Measurements from ENCODE around the gene CTF1.
A peak's percentile ranks its signal among the peaks of the same experiment; 100 is the strongest.
"Not testable (repeated sequence)": the region's sequence is repeated elsewhere in the genome, so short reads cannot be mapped to it uniquely, and the experiment has no call there.

Gene CTF1, protein sequence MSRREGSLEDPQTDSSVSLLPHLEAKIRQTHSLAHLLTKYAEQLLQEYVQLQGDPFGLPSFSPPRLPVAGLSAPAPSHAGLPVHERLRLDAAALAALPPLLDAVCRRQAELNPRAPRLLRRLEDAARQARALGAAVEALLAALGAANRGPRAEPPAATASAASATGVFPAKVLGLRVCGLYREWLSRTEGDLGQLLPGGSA
- long read RNA-seq, donor 1, transcript CTF1-201 (3 exons, 1,664 nt) = major isoform, 5 of 6 reads
- long read RNA-seq, donor 1, partial matches to known transcripts = 0 of 6 reads
- long read RNA-seq, donor 1, other reads (novel, unspliced or antisense) = 0 of 6 reads
- long read RNA-seq, donor 2 = 0 reads
- long read RNA-seq, donor 3 = 0 reads
- long read RNA-seq, donor 4, partial matches to known transcripts = 0 of 3 reads
- long read RNA-seq, donor 4, other reads (novel, unspliced or antisense) = 0 of 3 reads
- long read RNA-seq, donor 5, partial matches to known transcripts = 0 of 3 reads
- long read RNA-seq, donor 5, other reads (novel, unspliced or antisense) = 0 of 3 reads
- long read RNA-seq, donor 6, partial matches to known transcripts = 13 of 17 reads
- long read RNA-seq, donor 6, other reads (novel, unspliced or antisense) = 0 of 17 reads
- long read RNA-seq, donor 7 = 0 reads
- long read RNA-seq, donor 8, partial matches to known transcripts = 0 of 2 reads
- long read RNA-seq, donor 8, other reads (novel, unspliced or antisense) = 0 of 2 reads

DNA sequence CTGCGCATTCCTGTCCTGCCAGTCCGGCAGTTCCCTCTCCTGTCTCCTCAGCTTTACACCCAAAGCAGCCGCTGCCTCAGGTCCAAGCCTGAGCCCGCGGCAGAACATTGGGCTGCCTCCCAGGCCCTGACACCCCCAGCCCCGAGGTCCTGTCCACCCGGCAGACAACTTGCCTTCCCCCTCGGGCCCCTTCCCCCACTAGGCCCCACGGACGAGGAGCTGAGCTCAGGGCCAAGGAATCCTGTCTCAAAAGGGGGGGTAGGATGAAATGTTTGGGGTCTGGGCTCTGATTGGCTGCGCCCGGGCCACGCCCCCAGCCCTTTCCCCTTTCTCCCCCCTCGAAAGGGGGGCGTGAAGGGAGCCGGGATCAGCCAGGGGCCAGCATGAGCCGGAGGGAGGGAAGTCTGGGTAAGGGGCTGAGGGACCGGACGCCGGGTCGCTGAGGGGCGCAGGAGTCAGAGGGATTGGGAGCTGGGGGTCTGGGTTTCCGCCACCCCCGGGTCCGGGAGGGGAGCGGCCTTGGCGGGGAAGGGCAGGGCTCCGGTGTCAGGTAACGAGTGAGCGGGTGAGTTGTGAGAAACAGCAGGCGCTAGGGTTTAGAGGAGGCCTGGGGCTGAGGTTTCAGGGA lies at the start of gene CTF1:
CTF1 (plus strand) TSS at position 354 of the 628 bp plus-strand sequence; CDS start at position 384, 30 bp downstream.
- DNase-seq = peak; percentile 90

DNA sequence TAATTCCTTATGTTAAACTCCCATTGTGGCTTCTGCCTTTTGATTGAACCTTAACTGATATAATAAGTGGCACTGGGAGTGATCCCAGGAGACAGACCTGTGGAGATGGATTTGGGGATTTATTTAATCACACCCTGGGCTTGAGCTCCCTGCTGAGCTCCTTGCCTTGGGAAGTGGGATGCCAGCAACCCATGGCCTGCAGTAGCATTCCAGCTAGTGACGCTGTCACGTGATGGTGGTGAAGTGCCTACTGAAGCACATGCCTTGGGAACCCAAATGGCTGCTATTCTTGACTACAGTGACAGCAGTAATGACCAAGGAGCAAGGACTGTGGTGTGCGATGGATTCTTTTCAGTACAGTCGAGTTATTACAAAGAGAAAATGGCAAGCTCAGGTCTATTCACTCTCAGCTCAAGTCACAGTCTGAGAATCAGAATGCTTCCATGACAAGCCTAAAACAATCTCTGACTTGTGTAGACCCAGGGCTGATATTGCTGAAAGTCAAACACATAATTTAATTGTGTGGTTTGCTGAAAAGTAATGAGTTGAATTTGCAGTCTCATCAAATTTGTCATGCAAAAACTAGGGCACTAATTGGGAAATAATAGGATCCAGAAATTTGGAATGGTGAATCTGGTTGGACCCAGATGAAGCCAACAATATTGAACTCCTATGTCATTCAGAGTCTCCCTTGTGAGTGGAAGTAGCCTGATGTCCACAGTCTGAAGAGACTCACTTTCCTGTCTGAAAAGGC lies 49.6 kb upstream of the CTF1 start:
- no peak for DNase-seq

DNA sequence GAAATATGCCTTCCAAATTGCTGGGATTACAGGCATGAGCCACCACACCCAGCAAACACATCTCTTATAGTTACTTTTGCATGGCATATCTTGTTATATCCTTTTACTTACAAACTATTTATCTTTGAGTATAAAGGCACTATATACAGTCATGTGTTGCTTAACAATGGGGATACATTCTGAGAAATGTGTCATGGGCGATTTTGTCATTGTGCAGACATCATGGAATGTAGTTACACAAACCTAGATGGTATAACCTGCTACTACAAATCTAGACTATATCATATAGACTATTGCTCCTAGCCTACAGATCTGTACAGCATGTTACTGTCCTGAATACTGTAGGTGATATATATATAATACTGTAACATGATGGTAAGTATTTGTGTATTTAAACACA lies 46.2 kb upstream of the CTF1 start:
- no peak for DNase-seq

DNA sequence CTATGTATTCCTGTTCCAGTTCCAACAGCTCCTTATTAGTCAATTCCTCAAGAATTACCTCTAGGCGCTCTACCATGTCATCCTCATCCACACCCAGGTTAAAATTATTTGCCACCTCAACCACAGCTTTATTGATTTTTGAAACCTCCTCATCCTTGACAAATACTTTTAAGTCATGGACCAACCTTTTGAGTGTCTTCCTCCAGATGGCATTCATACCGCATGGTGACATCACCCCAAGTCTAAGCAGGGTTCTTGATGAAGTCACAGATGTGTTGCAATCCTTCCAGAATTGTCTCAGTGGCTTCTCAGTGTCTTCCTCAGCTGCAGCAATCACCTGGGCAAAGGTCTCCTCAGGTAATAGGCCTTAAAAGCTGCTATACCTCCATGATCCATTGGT lies 42.7 kb upstream of the CTF1 start:
- no peak for DNase-seq

DNA sequence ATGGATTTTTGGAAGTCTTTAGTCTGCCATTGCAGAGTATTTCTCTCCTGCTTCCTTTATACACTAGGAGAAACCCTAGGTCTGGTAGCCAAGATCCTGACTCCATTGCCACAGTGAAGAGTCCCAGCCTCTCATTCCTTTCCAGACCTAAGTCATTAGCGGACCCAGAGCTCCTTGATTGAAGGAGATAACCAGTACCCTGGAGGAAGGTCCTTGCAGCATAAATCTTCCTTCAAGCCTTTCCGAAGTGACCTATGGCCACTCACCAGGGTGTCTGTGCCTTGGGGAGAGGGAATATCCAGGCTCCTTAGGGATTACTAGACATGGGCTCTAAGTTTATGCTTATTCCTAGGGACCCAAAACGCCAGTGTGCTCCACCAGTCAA lies 38.3 kb upstream of the CTF1 start:
- DNase-seq = no peak

DNA sequence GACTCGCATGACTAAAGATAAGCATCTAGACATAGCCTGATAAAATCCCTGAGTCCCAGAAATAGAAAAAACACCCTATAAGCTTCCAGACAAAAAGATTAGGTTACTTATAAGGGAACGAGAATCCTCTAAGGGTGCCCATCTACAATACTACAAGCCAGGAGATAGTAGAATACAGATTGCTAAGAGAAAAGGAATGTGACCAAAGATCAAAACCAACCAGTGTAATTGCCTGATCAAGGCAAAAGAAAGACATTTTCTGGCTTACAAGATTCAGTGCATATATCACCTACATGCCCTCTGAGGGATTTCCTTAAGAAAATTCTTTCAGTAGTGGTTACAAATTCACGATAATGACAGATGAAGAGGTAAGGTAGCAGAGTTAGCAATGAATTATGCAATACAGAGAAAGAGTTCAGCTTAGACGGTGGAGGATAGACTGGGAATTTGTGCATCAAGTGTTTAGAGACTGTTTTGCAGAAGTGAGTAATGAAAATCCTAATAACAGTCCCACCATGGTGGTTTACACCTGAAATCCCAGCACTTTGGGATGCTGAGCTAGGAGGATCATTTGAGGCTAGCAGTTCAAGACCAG lies 37.5 kb upstream of the CTF1 start:
- DNase-seq = no peak

DNA sequence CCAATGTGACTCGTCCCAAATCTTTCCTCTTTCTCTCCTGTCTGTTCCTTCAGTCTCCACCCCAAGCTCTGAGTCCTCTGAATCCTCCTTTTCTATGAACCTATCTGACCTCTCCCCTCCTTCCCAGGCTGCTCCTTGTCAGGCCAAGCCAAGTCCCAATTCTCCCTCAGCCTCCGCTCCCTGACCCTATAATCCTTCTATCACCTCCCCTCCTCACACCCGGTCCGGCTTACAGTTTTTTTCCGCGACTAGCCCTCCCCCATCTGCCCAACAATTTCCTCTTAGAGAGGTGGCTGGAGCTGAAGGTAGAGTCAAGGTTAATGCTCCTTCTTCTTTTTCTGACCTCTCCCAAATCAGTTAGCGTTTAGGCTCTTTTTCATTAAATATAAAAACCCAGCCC lies 35.7 kb upstream of the CTF1 start:
- not testable (repeated sequence) for DNase-seq

DNA sequence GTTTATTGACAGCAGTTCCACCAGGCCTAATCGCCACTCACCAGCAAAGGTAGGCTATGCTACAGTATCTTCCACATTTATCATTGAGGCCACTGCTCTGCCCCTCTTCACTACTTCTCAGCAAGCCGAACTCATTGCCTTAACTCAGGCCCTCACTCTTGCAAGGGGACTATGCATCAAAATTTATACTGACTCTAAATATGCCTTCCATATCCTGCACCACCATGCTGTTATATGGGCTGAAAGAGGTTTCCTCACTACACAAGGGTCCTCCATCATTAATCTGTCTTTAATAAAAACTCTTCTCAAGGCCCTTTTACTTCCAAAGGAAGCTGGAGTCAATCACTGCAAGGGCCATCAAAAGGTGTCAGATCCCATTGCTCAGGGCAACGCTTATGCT lies 33.2 kb upstream of the CTF1 start:
- not testable (repeated sequence) for DNase-seq

DNA sequence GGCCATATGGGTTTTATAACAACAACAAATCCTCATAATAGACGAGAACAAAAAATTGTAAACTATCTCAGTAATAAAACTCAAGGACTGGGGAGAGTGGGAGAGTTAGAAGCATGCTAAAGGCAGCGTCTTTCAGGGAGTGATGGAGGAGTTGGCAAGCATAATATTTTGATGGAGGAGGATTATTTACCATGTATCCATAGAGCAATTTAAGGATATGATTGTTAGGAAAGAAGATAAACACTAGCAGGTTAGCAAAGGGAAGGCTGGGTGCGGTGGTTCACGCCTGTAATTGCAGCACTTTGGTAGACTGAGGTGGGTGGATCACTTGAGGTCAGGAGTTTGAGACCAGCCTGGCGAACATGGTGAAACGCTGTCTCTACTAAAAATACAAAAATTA lies 30.4 kb upstream of the CTF1 start:
- no peak for DNase-seq

DNA sequence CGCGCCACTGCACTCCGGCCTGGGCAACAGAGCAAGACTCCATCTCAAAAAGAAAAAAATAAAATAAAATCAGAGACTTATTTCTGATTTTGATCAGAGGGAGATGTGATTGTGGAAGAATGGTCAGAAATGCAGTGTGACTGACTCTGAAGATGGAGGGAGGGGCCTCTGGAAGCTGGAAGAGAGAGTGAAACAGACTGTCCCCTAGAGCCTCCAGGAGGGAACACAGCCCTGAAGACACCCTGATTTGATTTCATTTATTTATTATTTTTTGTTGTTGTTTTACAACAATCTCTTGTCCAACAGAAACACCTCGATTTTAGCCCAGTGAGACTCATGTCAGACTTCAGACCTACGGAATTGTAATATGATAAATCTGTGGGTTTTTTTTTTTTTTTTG lies 28.7 kb upstream of the CTF1 start:
- DNase-seq = no peak

DNA sequence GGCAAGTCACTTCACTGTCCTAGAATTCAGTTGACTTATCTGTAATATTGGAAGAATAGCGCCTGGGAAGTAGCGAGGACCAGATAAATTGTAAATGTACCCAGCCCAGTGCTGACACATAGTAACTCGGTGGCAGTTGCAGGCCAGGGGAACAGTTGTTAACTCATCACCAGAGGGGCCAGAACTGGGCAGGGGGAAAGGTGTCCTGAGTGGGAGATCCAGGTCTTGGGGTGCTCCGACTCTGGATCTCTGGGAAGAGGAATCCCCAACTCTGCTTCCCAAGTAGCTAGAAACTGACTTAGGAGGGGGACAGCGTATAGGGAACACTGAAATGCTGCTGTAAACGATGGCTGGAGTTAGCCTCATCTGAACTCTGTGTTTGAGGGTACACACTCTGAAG lies 25.5 kb upstream of the CTF1 start:
- no peak for DNase-seq

DNA sequence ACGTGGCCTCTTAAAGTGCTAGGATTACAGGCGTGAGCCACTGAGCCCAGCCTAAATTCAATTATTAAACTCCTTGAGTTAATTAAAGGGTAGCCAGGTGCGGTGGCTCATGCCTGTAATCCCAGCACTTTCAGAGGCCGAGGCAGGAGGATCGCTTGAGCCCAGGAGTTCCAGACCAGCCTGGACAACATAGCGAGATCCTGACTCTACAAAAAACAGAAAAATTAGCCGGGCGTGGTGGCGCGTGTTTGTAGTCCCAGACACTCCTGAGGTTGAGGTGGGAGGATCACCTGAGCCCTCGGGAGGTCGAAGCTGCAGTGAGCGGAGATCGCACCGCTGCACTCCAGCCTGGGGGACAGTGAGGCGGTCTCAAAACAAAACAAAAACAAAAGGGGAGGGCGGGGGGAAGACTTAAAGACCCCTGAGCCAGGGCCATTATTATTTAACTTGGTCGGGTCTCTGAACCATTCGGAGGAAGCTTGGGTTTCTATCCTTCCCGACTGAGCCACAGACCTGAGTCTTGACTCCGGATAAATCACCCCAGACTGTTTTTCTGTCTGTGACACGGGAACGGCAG lies 22.1 kb upstream of the CTF1 start:
- no peak for DNase-seq

DNA sequence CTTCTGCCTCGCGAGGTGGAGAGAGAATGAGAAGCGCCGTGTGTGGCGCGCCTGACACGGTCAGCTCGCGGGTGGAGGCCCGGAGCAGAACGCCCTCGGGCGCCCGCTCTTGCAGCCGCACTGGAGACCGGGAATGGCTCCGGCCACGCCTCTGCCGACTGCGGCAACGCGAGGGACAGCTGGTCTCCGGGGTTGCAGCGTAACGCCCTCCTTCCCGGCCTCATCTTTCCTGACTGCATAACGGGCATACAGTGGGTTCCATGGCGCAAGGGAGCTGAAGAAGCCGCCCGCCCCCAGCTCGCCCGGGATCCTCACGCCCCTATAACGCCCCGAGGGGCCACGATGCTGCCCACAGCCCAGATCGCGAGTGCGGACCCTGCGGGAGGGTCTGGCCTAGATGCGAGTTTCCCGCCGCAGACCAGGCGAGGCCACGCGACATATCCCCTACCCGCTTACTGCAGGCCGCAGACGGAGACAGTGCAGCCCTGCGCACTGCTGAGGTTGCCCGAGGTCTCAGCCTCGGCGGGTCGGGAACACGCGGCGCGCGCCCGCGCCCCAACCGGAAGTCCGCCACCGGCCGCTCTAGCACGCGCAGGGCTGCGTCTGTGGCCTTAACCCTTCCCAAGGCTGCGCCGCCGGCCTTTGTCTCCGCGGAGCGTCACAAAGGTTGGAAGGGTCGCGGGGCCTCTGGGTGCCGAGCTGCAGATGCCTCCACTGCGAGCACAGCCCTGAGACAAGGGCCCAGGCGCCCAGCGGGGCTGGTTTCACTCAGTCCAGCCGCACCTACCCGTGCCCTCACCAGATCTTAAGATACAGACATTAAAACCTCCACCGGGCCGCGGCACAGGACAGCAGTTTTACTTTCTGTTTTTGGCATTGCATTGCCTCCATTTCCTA lies 21.3 kb upstream of the CTF1 start:
- DNase-seq = peak; percentile 93

DNA sequence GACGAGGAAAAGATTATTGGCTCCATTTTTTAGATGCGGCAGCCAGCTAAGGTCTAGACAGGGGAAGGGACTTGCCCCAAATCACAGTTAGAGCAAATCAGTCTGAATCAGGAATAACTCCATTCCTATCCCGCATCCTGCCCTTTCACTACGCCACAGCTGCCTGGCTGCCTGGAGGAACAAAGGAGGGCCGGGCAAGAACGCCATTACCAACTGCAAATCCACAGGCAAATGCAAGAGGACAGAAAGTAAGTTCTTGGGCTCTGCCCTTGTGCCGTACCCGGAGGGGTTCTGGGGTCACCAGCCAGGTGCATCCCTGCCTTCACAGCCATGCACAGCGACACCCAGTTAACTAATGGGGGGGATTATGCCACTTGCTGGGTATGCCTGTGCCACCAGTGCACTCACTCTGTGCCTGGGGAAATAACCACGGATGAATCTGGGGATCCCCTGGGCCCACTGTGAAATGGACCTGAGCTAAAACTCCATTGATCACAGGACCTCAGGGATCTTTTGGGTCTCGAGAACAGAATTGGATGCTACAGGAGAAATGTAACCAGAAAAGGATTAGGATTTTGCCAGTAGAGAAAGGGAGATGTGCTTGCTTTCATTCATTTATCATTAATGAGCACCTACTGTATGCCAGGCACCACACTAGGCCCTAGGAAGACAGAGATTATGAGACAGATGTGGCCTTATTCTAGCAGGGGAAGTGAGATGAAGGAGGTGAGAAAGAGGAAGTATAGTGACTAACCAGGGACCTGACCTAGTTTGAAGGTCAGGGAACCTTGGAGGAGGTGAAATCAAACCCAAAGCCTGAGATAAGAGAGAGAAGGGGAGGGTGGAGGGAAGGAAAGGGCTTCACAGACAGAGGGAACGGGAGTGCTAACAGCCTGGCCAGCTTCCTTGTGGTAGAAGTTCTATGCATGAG lies 20.3 kb upstream of the CTF1 start:
- DNase-seq = peak; percentile 47

DNA sequence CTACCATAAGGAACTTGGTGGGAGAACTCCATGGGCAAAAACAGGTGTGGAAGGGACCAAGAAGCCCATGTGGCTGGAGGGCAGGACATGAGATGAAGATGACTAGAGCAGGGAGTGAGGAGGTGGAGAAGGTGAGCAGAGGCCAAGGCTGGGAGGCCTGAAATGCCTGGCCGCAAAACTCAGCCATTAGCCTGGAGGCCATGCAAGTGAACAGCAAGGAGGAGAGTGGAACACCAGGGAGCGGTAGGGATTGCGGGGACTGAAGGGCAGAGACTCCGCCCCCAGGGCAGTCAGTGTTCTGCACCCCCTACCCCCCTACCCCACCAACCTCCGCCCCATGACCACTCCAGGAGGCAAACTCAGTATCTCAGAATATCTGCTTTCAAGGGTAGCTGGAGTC lies 19.5 kb upstream of the CTF1 start:
- no peak for DNase-seq

DNA sequence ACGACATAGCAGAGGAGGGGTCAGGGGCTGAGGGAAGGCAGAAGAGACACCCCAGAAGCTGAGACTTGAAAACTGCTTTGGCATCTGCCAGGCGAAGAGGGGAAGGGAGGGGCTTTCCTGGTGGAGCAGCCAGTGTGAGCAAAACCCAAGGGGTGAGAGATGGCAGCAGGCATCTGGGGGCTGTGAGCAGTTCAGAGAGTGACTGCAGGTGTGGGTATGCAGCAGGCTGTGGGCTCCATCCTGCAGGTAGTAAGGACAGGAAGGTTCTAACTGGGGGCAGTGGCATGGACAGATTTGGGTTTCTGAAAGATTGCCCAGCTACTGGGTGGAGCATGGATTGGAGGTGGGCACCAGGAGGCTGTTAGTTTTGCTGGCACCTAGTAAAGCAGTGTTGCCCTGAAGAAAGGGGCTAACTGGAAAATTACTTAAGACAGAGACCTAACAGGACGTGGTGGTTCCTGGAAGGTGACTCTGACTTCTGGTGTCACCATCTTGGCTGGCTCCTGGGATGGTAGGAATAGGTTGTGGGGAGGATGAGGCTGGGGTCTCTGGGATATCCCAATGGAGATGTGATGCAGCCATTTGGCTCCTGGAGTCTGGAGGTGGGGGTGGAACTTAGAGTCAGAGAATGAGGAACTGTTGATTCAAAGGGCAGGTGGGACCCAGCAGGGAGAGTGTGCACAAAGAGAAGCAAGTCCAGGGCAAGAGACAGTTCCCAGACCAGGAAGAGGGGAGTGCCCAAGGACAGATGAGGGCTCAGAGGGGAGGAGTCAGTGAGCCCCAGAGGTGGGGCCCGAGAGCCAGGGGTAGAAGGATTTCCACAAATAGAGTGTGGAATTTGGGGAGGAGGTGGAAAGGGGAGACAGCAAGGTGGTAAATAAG lies 13.7 kb upstream of the CTF1 start:
- no peak for DNase-seq

DNA sequence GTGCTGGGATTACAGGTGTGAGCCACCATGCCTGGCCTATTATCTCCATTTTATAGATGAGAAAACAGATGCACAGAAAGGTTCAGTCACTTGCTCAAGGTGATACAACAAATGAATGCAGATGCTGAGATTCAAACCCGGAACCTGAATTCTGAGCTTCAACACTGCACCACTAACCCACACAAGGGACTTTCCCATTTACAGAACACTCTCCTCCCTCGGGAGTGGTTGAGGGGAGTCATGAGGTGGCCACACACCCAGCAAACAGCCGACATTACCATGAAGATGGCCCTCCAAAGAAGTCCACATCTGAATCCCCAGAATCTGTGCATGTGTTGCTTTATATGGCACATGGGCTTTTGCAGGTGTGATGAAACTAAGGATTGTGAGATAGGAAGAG lies 11.7 kb upstream of the CTF1 start:
- no peak for DNase-seq

DNA sequence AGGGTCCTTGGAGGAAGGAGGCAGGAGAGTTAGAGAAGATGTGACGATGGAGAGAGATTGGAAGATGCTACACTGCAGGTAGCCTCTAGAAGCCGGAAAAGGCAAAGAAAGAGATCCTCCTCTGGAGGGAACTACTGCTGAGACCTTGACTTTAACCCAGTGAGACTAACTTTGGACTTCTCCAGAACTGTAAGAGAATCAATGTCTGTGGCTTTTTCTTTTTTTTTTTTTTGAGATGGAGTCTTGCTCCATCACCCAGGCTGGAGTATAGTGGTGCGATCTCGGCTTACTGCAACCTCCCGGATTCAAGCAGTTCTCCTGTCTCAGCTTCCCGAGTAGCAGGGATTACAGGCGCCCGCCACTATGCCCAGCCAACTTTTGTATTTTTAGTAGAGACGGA lies 11.2 kb upstream of the CTF1 start:
- DNase-seq = no peak

DNA sequence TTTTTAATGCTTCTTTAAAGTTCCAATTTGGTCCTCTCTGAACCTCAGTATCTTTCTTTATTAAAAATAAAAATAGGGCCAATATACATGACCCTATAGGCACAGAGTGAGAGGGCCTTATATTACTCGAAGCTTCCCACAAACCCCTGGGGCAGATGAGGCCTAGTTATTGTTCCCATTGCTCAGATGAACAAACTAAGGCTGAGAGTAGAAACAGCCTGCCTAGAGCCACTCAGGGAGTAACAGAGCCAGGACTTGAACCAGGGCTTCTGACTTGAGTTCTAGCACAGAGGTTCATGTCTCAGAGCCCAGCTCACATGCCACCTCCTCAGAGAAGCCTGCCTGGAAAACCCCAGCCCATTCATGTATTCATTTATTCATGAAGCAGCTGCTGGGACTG lies 10.3 kb upstream of the CTF1 start:
- no peak for DNase-seq

Measured in right kidney (tissue), 9 donors.